H9 (cell line): ENCODE results near the gene GRB10. TPM values are rescaled to one million over a fixed set of nuclear protein-coding genes. Genes with fewer than 3 reads are reported as not detected.

Experiments
- DNase-seq: peaks from one replicate; pipeline ENCODE4 v3.0.0-alpha.2; 2017
- H2AFZ ChIP-seq: one replicate; pipeline ENCODE4 v1.6.1; 2013; ENCODE audit warnings: mild to moderate bottlenecking, low read length, control low read depth, moderate library complexity
- H2AK5ac ChIP-seq: 2 replicates; pipeline ENCODE4 v1.6.1; 2013; ENCODE audit warnings: low read length, control low read depth, mixed read lengths; ENCODE audit not compliant: insufficient read length
- H2BK120ac ChIP-seq: one replicate; pipeline ENCODE4 v1.6.1; 2013; ENCODE audit warnings: low read depth, mild to moderate bottlenecking, low read length, control low read depth, inconsistent platforms; ENCODE audit not compliant: poor library complexity, severe bottlenecking
- H2BK12ac ChIP-seq: 2 replicates; pipeline ENCODE4 v1.6.1; 2013; ENCODE audit warnings: low read length, control low read depth, mixed read lengths, low read depth; ENCODE audit not compliant: insufficient read length
- H2BK15ac ChIP-seq: 2 replicates; pipeline ENCODE4 v1.6.1; 2013; ENCODE audit warnings: low read depth, low read length, control low read depth
- H2BK20ac ChIP-seq: one replicate; pipeline ENCODE4 v1.6.1; 2013; ENCODE audit warnings: low read depth, mild to moderate bottlenecking, low read length, control low read depth, inconsistent platforms; ENCODE audit not compliant: poor library complexity, severe bottlenecking
- H2BK5ac ChIP-seq: 2 replicates; pipeline ENCODE4 v1.6.1; 2013; ENCODE audit warnings: low read length, control low read depth, mixed read lengths; ENCODE audit not compliant: insufficient read length
- H3K14ac ChIP-seq: 2 replicates; pipeline ENCODE4 v1.6.1; 2013; ENCODE audit warnings: low read length, control low read depth; ENCODE audit not compliant: insufficient read depth
- H3K18ac ChIP-seq: 2 replicates; pipeline ENCODE4 v1.6.1; 2013; ENCODE audit warnings: low read depth, mild to moderate bottlenecking, mixed read lengths, low read length, control low read depth; ENCODE audit not compliant: insufficient read length
- H3K23ac ChIP-seq: 2 replicates; pipeline ENCODE4 v1.6.1; 2013; ENCODE audit warnings: low read length, control low read depth, mixed read lengths, low read depth; ENCODE audit not compliant: insufficient read length
- H3K23me2 ChIP-seq: 2 replicates; pipeline ENCODE4 v1.6.1; 2013; ENCODE audit warnings: low read depth, mild to moderate bottlenecking, mixed read lengths, low read length, control low read depth; ENCODE audit not compliant: insufficient read length, poor library complexity, severe bottlenecking
- H3K27ac ChIP-seq: 2 replicates; pipeline ENCODE4 v1.5.1; 2013; ENCODE audit warnings: low read length, control low read depth, mixed read lengths, low read depth; ENCODE audit not compliant: insufficient read length
- H3K27me3 ChIP-seq: 2 replicates; pipeline ENCODE4 v1.6.1; 2013; ENCODE audit warnings: low read length, control low read depth, inconsistent platforms; ENCODE audit not compliant: insufficient read depth
- H3K4ac ChIP-seq: 2 replicates; pipeline ENCODE4 v1.6.1; 2013; ENCODE audit warnings: low read depth, mild to moderate bottlenecking, control low read depth, inconsistent platforms, low read length, moderate library complexity
- H3K4me1 ChIP-seq: 2 replicates; pipeline ENCODE4 v1.6.1; 2013; ENCODE audit warnings: low read length, control low read depth, inconsistent platforms; ENCODE audit not compliant: insufficient read depth
- H3K4me2 ChIP-seq: 2 replicates; pipeline ENCODE4 v1.6.1; 2013; ENCODE audit warnings: low read length, control low read depth, mixed read lengths; ENCODE audit not compliant: insufficient read length, insufficient read depth
- H3K56ac ChIP-seq: 2 replicates; pipeline ENCODE4 v1.6.1; 2013; ENCODE audit warnings: low read depth, mild to moderate bottlenecking, mixed read lengths, low read length, control low read depth; ENCODE audit not compliant: insufficient read length
- H3K79me1 ChIP-seq: 2 replicates; pipeline ENCODE4 v1.6.1; 2013; ENCODE audit warnings: low read depth, mild to moderate bottlenecking, moderate library complexity, low read length, control low read depth, inconsistent platforms; ENCODE audit not compliant: insufficient read depth, poor library complexity, severe bottlenecking
- H3K79me2 ChIP-seq: 2 replicates; pipeline ENCODE4 v1.6.1; 2013; ENCODE audit warnings: low read length, control low read depth, inconsistent platforms; ENCODE audit not compliant: insufficient read depth
- H3K9ac ChIP-seq: 2 replicates; pipeline ENCODE4 v1.6.1; 2013; ENCODE audit warnings: low read length, control low read depth, mixed read lengths; ENCODE audit not compliant: insufficient read length; ENCODE audit errors: extremely low read depth
- H3K9me3 ChIP-seq: one replicate; pipeline ENCODE4 v1.6.1; 2013; ENCODE audit warnings: low read depth, low read length, inconsistent platforms; ENCODE audit not compliant: control insufficient read depth
- H3T11ph ChIP-seq: one replicate; pipeline ENCODE4 v1.6.1; 2013; ENCODE audit warnings: mild to moderate bottlenecking, low read length, control low read depth, inconsistent platforms
- H4K20me1 ChIP-seq: one replicate; pipeline ENCODE4 v1.6.1; 2013; ENCODE audit not compliant: control insufficient read depth, insufficient read length, insufficient read depth
- H4K5ac ChIP-seq: 2 replicates; pipeline ENCODE4 v1.6.1; 2013; ENCODE audit warnings: low read depth, mild to moderate bottlenecking, mixed read lengths, low read length, control low read depth; ENCODE audit not compliant: insufficient read length
- H4K8ac ChIP-seq: replicated peaks from 2 replicates; pipeline ENCODE4 v1.6.1; 2013; ENCODE audit warnings: low read length, control low read depth, mixed read lengths, low read depth; ENCODE audit not compliant: insufficient read length
- H4K91ac ChIP-seq: 2 replicates; pipeline ENCODE4 v1.6.1; 2013; ENCODE audit warnings: low read depth, mild to moderate bottlenecking, moderate library complexity, mixed read lengths, low read length, control low read depth; ENCODE audit not compliant: insufficient read length
- H3K27ac Mint-ChIP-seq, 3 experiments: 2 replicates in 2 of 3; 3 replicates in 1 of 3; pipeline ENCODE4 v1.8.0; 2020 to 2021; ENCODE audit warnings: mixed read lengths in 3 of 3, mild to moderate bottlenecking in 1 of 3, moderate library complexity in 1 of 3
- H3K27me3 Mint-ChIP-seq: 2 replicates; pipeline ENCODE4 v1.8.0; 2021; ENCODE audit warnings: low read depth, mild to moderate bottlenecking, moderate library complexity, mixed read lengths
- H3K36me3 Mint-ChIP-seq, 3 experiments: 2 replicates in 2 of 3; 3 replicates in 1 of 3; pipeline ENCODE4 v1.8.0; 2020 to 2021; ENCODE audit warnings: low read depth in 3 of 3, mixed read lengths in 3 of 3; ENCODE audit not compliant: insufficient read depth in 1 of 3
- H3K4me1 Mint-ChIP-seq, 2 experiments: 2 replicates each; pipeline ENCODE4 v1.8.0; 2020; ENCODE audit warnings: mixed read lengths in 2 of 2
- H3K4me3 Mint-ChIP-seq, 2 experiments: 2 replicates in 1 of 2; 3 replicates in 1 of 2; pipeline ENCODE4 v1.8.0; 2020 to 2021; ENCODE audit warnings: mild to moderate bottlenecking in 2 of 2, mixed read lengths in 2 of 2, moderate library complexity in 1 of 2
- H3K9me3 Mint-ChIP-seq, 2 experiments: 2 replicates in 1 of 2; 3 replicates in 1 of 2; pipeline ENCODE4 v1.8.0; 2020; ENCODE audit warnings: mild to moderate bottlenecking in 2 of 2, mixed read lengths in 2 of 2, moderate library complexity in 1 of 2
- CTCF ChIP-seq: fragments of 200-600 bp; sonication (generic); conservative IDR thresholded peaks from 3 replicates; pipeline ENCODE4 v1.8.0; 2021; ENCODE audit warnings: antibody characterized with exemption, mild to moderate bottlenecking
- WGBS: extraction: QIAGEN DNeasy Blood & Tissue Kit; methylation state at CpG from one replicate; pipeline ENCODE4 v1.1.7; 2013; ENCODE audit warnings: missing lambda C conversion rate, low lambda C conversion rate, mixed read lengths; ENCODE audit not compliant: insufficient read length; ENCODE audit errors: extremely low coverage; 5-methylcytosine and 5-hydroxymethylcytosine counted together
- total RNA-seq: library from RNA; stranded (reverse); gene quantifications from 2 replicates; pipeline ENCODE4 v1.2.1, GENCODE V29; 2021

GRB10 gene
- total RNA-seq, 1 experiment from 2014 or later, result 108 TPM

GRCh38 chr7:50674299-50674698, 108.4 kb downstream of the GRB10 start:
- Histone ChIP-seq H2BK15ac (no peak overlapping the region), H3K27me3 (no peaks in the 10 kb centered on the region), H3K14ac (no peak overlapping the region), H4K5ac (no peak overlapping the region), H4K20me1 (no peaks in the 10 kb centered on the region), H3K27ac (no peak overlapping the region), H3K9me3 (no peaks in the 10 kb centered on the region), H2AK5ac (no peak overlapping the region), H3K18ac (no peak overlapping the region), H3K23me2 (no peaks in the 10 kb centered on the region), H2BK5ac (no peak overlapping the region), H3K79me1 (no peaks in the 10 kb centered on the region), H3K4me1 (no peaks in the 10 kb centered on the region), H3K9ac (no peak overlapping the region), H4K8ac (no peak overlapping the region), H3K23ac (no peak overlapping the region), H3T11ph (no peak overlapping the region), H2BK20ac (no peak overlapping the region), H2AFZ (no peak overlapping the region), H3K4ac (no peak overlapping the region), H3K56ac (no peak overlapping the region), H4K91ac (no peak overlapping the region), H3K79me2 (peaks cover 3% of the 10 kb centered on the region; the same call in 1 of the 2 replicates), H2BK12ac (no peak overlapping the region), H2BK120ac (no peak overlapping the region), H3K4me2 (no peak overlapping the region)
- H3K9me3 Mint-ChIP-seq, result peaks cover 0 to 3% of the 10 kb centered on the region in 2 experiments; a peak in 1 of 5 replicates
- no peaks in the 10 kb centered on the region for H3K27me3 Mint-ChIP-seq
- H3K27ac Mint-ChIP-seq, result no peak overlapping the region
- H3K4me3 Mint-ChIP-seq, result no peak overlapping the region
- no CpG with 5 or more reads among the region's 10 CpGs for WGBS
- peaks cover 29 to 42% (median 30%) of the 10 kb centered on the region in 3 experiments for H3K36me3 Mint-ChIP-seq
- no peak for DNase-seq
- H3K4me1 Mint-ChIP-seq, result peaks cover 14 to 21% of the 10 kb centered on the region in 2 experiments
- TF ChIP-seq CTCF, result no peak
